Mesenchymal stem cell (in vitro differentiated cells and primary cell): ENCODE measurements around the gene GOT1.
A peak's percentile ranks its signal among the peaks of the same experiment; 100 is the strongest.

Experiments
- DNase-seq: peaks from one replicate; pipeline ENCODE4 v3.0.0-alpha.2; 2013
- H2AFZ ChIP-seq: one replicate; pipeline ENCODE4 v1.6.1; 2013; ENCODE audit warnings: low read depth, mild to moderate bottlenecking, control low read depth, inconsistent platforms, low read length, moderate library complexity
- H2AK5ac ChIP-seq: 2 replicates; pipeline ENCODE4 v1.6.1; 2013; ENCODE audit warnings: low read length, moderate library complexity, mild to moderate bottlenecking, inconsistent platforms; ENCODE audit not compliant: severe bottlenecking
- H2BK120ac ChIP-seq: one replicate; pipeline ENCODE4 v1.6.1; 2013; ENCODE audit warnings: low read depth, mild to moderate bottlenecking, inconsistent platforms, low read length, moderate library complexity
- H2BK12ac ChIP-seq, 2 experiments: one replicate each; pipeline ENCODE4 v1.6.1; 2013; ENCODE audit warnings: inconsistent platforms in 2 of 2, low read length in 2 of 2, mild to moderate bottlenecking in 2 of 2, moderate library complexity in 2 of 2, control low read depth in 1 of 2
- H2BK15ac ChIP-seq: one replicate; pipeline ENCODE4 v1.6.1; 2013; ENCODE audit warnings: mild to moderate bottlenecking, low read depth, inconsistent platforms; ENCODE audit not compliant: poor library complexity, severe bottlenecking
- H2BK5ac ChIP-seq: 2 replicates; pipeline ENCODE4 v1.6.1; 2013; ENCODE audit warnings: low read depth, mild to moderate bottlenecking, low read length, control low read depth, inconsistent platforms; ENCODE audit not compliant: poor library complexity, severe bottlenecking
- H3K14ac ChIP-seq, 2 experiments: one replicate each; pipeline ENCODE4 v1.6.1; 2013; ENCODE audit warnings: inconsistent platforms in 2 of 2, low read length in 2 of 2, control low read depth in 1 of 2, mild to moderate bottlenecking in 1 of 2, moderate library complexity in 1 of 2
- H3K18ac ChIP-seq, 2 experiments: one replicate each; pipeline ENCODE4 v1.6.1; 2013; ENCODE audit warnings: inconsistent platforms in 2 of 2, low read length in 2 of 2, control low read depth in 1 of 2, low read depth in 1 of 2, mild to moderate bottlenecking in 1 of 2
- H3K23ac ChIP-seq, 2 experiments: one replicate each; pipeline ENCODE4 v1.6.1; 2013; ENCODE audit warnings: inconsistent platforms in 2 of 2, low read length in 2 of 2, mild to moderate bottlenecking in 2 of 2, moderate library complexity in 2 of 2, control low read depth in 1 of 2
- H3K27ac ChIP-seq: 2 replicates; pipeline ENCODE4 v1.5.1; 2013; ENCODE audit warnings: mild to moderate bottlenecking, moderate library complexity, low read length, control low read depth, inconsistent platforms; ENCODE audit not compliant: poor library complexity, severe bottlenecking
- H3K27me3 ChIP-seq, 2 experiments: 2 replicates each; pipeline versions ENCODE4 v1.6.1 to v1.7.0; 2013; ENCODE audit warnings: low read length in 2 of 2, mild to moderate bottlenecking in 2 of 2, moderate library complexity in 2 of 2, control low read depth in 1 of 2, inconsistent platforms in 1 of 2; ENCODE audit not compliant: control insufficient read depth in 1 of 2, insufficient read depth in 1 of 2
- H3K36me3 ChIP-seq, 2 experiments: 2 replicates each; pipeline versions ENCODE4 v1.6.1 to v1.7.0; 2013; ENCODE audit warnings: low read length in 2 of 2, control low read depth in 1 of 2, inconsistent platforms in 1 of 2, low read depth in 1 of 2, mild to moderate bottlenecking in 1 of 2; ENCODE audit not compliant: insufficient read depth in 2 of 2, control insufficient read depth in 1 of 2
- H3K4ac ChIP-seq, 2 experiments: one replicate each; pipeline ENCODE4 v1.6.1; 2013; ENCODE audit warnings: inconsistent platforms in 2 of 2, low read length in 2 of 2, mild to moderate bottlenecking in 2 of 2, moderate library complexity in 2 of 2, control low read depth in 1 of 2, low read depth in 1 of 2
- H3K4me1 ChIP-seq: 2 replicates; pipeline ENCODE4 v1.6.1; 2013; ENCODE audit warnings: low read depth, low read length, control low read depth; ENCODE audit not compliant: control insufficient read depth, insufficient read depth
- H3K4me2 ChIP-seq: 2 replicates; pipeline ENCODE4 v1.6.1; 2013; ENCODE audit warnings: low read length, mild to moderate bottlenecking, inconsistent platforms; ENCODE audit not compliant: poor library complexity, severe bottlenecking
- H3K4me3 ChIP-seq, 2 experiments: 2 replicates each; pipeline versions ENCODE4 v1.5.1 to v1.7.0; 2013; ENCODE audit warnings: low read length in 2 of 2, mild to moderate bottlenecking in 2 of 2, control low read depth in 1 of 2, low read depth in 1 of 2; ENCODE audit not compliant: insufficient read depth in 1 of 2
- H3K79me1 ChIP-seq: replicated peaks from 2 replicates; pipeline ENCODE4 v1.6.1; 2013; ENCODE audit warnings: mild to moderate bottlenecking, control low read depth, low read length, inconsistent platforms; ENCODE audit not compliant: poor library complexity, severe bottlenecking
- H3K9ac ChIP-seq: 2 replicates; pipeline ENCODE4 v1.7.0; 2013; ENCODE audit warnings: mild to moderate bottlenecking, low read length, moderate library complexity
- H3K9me3 ChIP-seq: 2 replicates; pipeline ENCODE4 v1.7.0; 2013; ENCODE audit warnings: mild to moderate bottlenecking, low read length; ENCODE audit not compliant: control insufficient read depth
- H4K8ac ChIP-seq: one replicate; pipeline ENCODE4 v1.6.1; 2013; ENCODE audit warnings: inconsistent platforms, mild to moderate bottlenecking, low read length, moderate library complexity
- H4K91ac ChIP-seq: one replicate; pipeline ENCODE4 v1.6.1; 2013; ENCODE audit warnings: mild to moderate bottlenecking, low read length, inconsistent platforms
- WGBS: methylation state at CpG from one replicate; pipeline ENCODE4 v1.1.7; 2013; ENCODE audit warnings: mixed read lengths; 5-methylcytosine and 5-hydroxymethylcytosine counted together

GOT1 gene

DNA sequence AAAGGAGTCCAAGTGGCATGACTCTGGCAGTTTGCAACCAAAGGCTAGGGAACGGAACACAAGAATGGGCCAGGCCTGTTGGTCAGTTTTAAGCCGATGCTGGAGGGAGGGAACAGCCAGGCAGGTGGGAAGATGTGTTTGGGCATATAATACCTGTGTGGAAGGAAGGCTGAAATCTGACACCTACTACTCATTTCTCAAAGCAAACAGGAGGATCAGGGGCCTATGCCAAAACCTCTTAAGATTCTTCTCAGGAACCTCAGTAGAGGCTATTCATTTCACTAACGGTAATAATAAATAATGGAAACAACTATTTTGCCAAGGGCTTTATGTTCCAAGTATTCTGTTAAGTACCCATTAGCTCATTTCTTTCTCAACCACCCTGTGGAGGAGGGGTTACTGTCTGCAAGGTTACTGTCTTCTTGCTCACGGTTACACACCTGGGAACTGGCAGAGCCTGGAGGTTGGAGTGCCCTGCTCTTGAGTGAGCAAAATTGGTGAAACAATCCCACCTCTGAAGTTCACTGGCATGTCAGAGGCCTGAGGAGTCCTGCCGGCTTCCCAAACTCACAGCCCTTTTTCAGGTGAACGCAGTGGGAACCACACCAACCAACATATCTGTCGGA, 35.5 kb downstream of the GOT1 start:
- Histone ChIP-seq H3K4me2 (no peak overlapping the region), H3K9me3 (no peaks in the 10 kb centered on the region)
- WGBS, result 89% methylated on average over 6 of the region's 7 CpGs

GRCh38 chr10:99394256-99394655, 36.2 kb downstream of the GOT1 start:
- Histone ChIP-seq H3K27me3 (peaks cover 7 to 13% of the 10 kb centered on the region in 2 experiments), H3K79me1 (no peaks in the 10 kb centered on the region), H2BK12ac (peak overlapping the region; percentile 19 to 64), H3K4me2 (no peak overlapping the region), H2BK5ac (no peak overlapping the region), H4K8ac (no peak overlapping the region), H2AFZ (no peak overlapping the region), H3K4me1 (peaks cover 15% of the 10 kb centered on the region), H3K9ac (no peak overlapping the region), H3K36me3 (peaks cover 10 to 23% of the 10 kb centered on the region in 2 experiments), H2BK120ac (no peak overlapping the region), H3K4ac (peak overlapping the region; percentile 1 to 66), H3K9me3 (no peaks in the 10 kb centered on the region), H3K14ac (no peak overlapping the region), H3K4me3 (no peak overlapping the region), H2BK15ac (peak overlapping the region; percentile 65), H3K18ac (peak overlapping the region; percentile 61 to 70), H2AK5ac (peak overlapping the region; percentile 37), H3K27ac (no peak overlapping the region), H4K91ac (peak overlapping the region; percentile 23), H3K23ac (no peak overlapping the region)
- DNase-seq, result no peak
- 88% methylated on average over 8 of the region's 8 CpGs for WGBS

More for the DNA sequence above, 35.5 kb downstream of the GOT1 start:
- Histone ChIP-seq H3K23ac (no peak overlapping the region), H3K4ac (peak overlapping the region in 1 of 2 experiments; percentile 15), H3K14ac (no peak overlapping the region), H2BK5ac (no peak overlapping the region), H2AFZ (no peak overlapping the region), H2AK5ac (peak overlapping the region; percentile 37), H2BK120ac (no peak overlapping the region), H4K8ac (peak overlapping the region; percentile 45), H3K18ac (peak overlapping the region; percentile 37 to 70), H3K36me3 (peaks cover 16 to 24% of the 10 kb centered on the region in 2 experiments), H3K4me3 (no peak overlapping the region), H3K27me3 (peaks cover 5 to 13% of the 10 kb centered on the region in 2 experiments), H3K4me1 (peaks cover 15% of the 10 kb centered on the region), H3K27ac (peak overlapping the region; percentile 89), H2BK15ac (peak overlapping the region; percentile 96), H2BK12ac (peak overlapping the region; percentile 19 to 69), H3K79me1 (peaks cover 3% of the 10 kb centered on the region), H4K91ac (peak overlapping the region; percentile 14), H3K9ac (no peak overlapping the region)
- no peak for DNase-seq

GRCh38 chr10:99393683-99394082, 36.7 kb downstream of the GOT1 start:
- no peaks in the 10 kb centered on the region for H3K9me3 ChIP-seq
- peak overlapping the region in 1 of 2 experiments; percentile 54 for H3K23ac ChIP-seq
- no peak overlapping the region for H3K14ac ChIP-seq
- no peak overlapping the region for H3K4me2 ChIP-seq
- no peak overlapping the region for H2BK5ac ChIP-seq
- peak overlapping the region; percentile 38 for H2AK5ac ChIP-seq
- H3K9ac ChIP-seq, result no peak overlapping the region
- H3K27me3 ChIP-seq, result peaks cover 7 to 13% of the 10 kb centered on the region in 2 experiments
- H3K4ac ChIP-seq, result peak overlapping the region in 1 of 2 experiments; percentile 84
- WGBS, result 88% methylated on average over 5 of the region's 5 CpGs
- peaks cover 9 to 17% of the 10 kb centered on the region in 2 experiments for H3K36me3 ChIP-seq
- no peak overlapping the region for H2AFZ ChIP-seq
- H4K91ac ChIP-seq, result peak overlapping the region; percentile 78
- peak overlapping the region; percentile 72 to 85 for H2BK12ac ChIP-seq
- no peak overlapping the region for H3K27ac ChIP-seq
- H3K4me1 ChIP-seq, result peaks cover 15% of the 10 kb centered on the region
- H2BK120ac ChIP-seq, result no peak overlapping the region
- H3K4me3 ChIP-seq, result no peak overlapping the region
- H2BK15ac ChIP-seq, result no peak overlapping the region
- no peaks in the 10 kb centered on the region for H3K79me1 ChIP-seq
- peak overlapping the region in 1 of 2 experiments; percentile 5 for H3K18ac ChIP-seq
- peak overlapping the region; percentile 27 for H4K8ac ChIP-seq
- DNase-seq, result no peak

DNA sequence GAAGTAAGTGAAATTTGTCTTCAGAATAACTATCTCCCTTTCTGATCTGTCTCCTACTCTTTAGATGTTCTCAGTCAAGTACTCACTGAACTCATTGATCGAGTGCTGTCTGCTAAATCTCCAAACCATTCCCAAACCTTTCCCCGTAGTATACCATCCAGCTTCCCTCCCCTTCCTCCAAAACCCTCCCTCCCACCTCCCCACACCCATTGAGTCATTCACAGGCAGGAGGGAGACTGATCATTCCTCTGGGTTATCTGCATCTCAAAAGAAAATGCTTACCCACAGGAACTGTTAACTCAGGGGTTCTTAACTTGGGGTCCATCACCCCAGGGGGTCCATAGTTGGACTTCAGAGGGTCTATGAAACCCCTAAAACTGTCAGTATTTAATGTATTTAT, 37.4 kb downstream of the GOT1 start:
- H3K4me1 ChIP-seq, result peaks cover 15% of the 10 kb centered on the region
- H3K4ac ChIP-seq, result peak overlapping the region in 1 of 2 experiments; percentile 42
- H3K36me3 ChIP-seq, result peaks cover 7 to 14% of the 10 kb centered on the region in 2 experiments
- no peak overlapping the region for H3K4me2 ChIP-seq
- H3K79me1 ChIP-seq, result no peaks in the 10 kb centered on the region
- DNase-seq, result no peak
- 25% methylated on average over 2 of the region's 2 CpGs for WGBS
- peak overlapping the region; percentile 40 to 92 for H2BK12ac ChIP-seq
- H3K4me3 ChIP-seq, result peak overlapping the region in 1 of 2 experiments; percentile 16
- H3K14ac ChIP-seq, result no peak overlapping the region
- peak overlapping the region in 1 of 2 experiments; percentile 61 for H3K18ac ChIP-seq
- H2BK120ac ChIP-seq, result no peak overlapping the region
- peak overlapping the region; percentile 39 for H4K8ac ChIP-seq
- no peak overlapping the region for H3K27ac ChIP-seq
- no peak overlapping the region for H3K23ac ChIP-seq
- H3K27me3 ChIP-seq, result peaks cover 7 to 16% of the 10 kb centered on the region in 2 experiments
- H2BK5ac ChIP-seq, result no peak overlapping the region
- no peaks in the 10 kb centered on the region for H3K9me3 ChIP-seq
- no peak overlapping the region for H2AFZ ChIP-seq
- H3K9ac ChIP-seq, result no peak overlapping the region
- H4K91ac ChIP-seq, result no peak overlapping the region
- peak overlapping the region; percentile 59 for H2AK5ac ChIP-seq
- no peak overlapping the region for H2BK15ac ChIP-seq
